GM12892 (cell line): ENCODE data around the gene PARP1.

Experiments used
- DNase-seq: peaks from one replicate; pipeline ENCODE4 v3.0.0; 2011; ENCODE audit not compliant: insufficient read length
- FAIRE-seq: peaks from 2 replicates; lab custom pipeline; 2011; peaks lifted over from hg19 to GRCh38; lab: Jason Lieb, UNC
- POLR2A ChIP-seq: IDR thresholded peaks from 2 replicates; pipeline ENCODE4 v1.6.1; 2011; ENCODE audit warnings: low read depth, low read length, control low read depth
- POLR2AphosphoS5 ChIP-seq: IDR thresholded peaks from 2 replicates; pipeline ENCODE4 v1.6.1; 2011; ENCODE audit warnings: low read depth, low read length, control low read depth
- TAF1 ChIP-seq: IDR thresholded peaks from 2 replicates; pipeline ENCODE4 v1.6.1; 2011; ENCODE audit warnings: low read depth, mild to moderate bottlenecking, control low read depth, low read length, borderline replicate concordance

Gene PARP1

DNA sequence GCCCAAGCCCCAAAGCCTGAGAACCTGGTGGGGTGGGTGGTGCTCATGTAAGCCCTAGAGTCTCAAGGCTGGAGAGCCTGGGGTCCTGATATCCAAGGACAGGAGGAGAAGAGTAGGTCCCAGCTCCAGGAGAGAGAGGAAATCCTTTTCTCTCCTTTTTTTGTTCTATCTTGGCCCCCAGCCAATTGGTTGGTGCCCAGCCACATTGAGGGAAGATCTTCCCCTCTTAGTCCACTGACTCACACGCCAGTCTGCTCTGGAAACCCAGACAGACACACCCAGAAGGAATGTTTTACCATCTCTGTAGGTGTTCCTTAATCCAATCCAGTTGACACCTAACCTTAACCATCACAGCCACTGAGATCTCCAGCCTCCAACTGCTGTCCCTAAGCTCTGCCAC is 82.7 kb downstream of the PARP1 start:
- DNase-seq, result no peak
- FAIRE-seq, result no peak
- TF ChIP-seq POLR2AphosphoS5 (no peak), TAF1 (no peak), POLR2A (no peak)

DNA sequence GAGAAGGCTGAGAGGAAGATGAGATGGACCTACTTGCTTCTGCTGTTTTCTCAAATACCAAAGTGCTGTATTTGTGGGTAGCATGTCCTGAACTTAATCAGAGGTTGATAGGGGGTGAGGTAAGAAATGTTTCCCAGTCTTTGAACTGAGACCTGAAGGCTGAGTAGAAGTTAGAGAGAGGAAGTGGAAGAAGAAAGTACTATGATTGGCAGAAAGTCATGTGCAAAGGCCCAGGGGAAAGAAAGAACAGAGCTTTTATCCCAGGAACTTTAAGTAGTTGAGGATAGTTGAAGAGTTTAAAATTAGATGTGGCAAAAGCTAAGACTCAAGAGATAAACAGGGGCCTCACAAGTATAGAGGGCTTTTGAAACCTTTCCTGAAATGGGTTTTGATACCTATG is 83.4 kb downstream of the PARP1 start:
- TF ChIP-seq TAF1 (no peak), POLR2AphosphoS5 (no peak), POLR2A (no peak)
- DNase-seq (no peak), FAIRE-seq (no peak)

DNA sequence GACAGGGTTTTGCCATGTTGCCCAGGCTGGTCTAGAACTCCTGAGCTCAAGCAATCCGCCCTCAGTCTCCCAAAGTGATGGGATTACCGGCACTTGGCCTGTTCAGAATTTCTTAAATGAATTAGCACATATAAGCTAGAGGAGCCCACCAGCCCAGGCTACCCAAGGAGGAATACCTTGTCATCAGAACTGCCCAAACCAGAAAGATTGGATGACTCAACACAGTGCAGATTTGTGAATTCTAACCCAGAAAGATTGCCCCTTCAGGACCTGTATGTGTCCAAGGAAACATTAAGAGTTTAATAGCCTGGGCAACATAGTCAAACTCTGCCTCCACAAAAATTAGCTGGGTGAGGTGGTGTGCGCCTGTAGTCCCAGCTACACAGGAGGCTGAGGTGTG is 84.9 kb downstream of the PARP1 start:
- no peak for FAIRE-seq
- TF ChIP-seq POLR2A (no peak), POLR2AphosphoS5 (no peak), TAF1 (no peak)
- no peak for DNase-seq

DNA sequence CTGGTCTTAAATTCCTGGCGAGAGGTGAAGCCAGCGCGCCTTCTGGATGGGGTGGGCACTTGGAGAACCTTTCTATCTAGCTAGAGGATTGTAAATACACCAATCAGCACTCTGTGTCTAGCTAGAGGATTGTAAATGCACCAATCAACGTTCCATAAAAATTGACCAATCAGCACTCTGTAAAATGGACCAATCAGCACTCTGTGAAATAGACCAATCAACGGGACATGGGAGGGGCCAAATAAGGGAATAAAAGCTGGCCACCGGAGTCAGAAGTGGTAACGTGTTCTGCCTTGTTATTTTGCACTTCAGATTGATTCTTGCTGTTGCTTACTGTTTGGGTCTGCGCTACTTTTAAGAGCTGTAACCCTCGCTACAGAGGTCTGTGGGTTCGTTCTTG is 87.0 kb downstream of the PARP1 start:
- FAIRE-seq (no peak), DNase-seq (no peak)
- TF ChIP-seq POLR2AphosphoS5 (no peak), TAF1 (no peak), POLR2A (no peak)

DNA sequence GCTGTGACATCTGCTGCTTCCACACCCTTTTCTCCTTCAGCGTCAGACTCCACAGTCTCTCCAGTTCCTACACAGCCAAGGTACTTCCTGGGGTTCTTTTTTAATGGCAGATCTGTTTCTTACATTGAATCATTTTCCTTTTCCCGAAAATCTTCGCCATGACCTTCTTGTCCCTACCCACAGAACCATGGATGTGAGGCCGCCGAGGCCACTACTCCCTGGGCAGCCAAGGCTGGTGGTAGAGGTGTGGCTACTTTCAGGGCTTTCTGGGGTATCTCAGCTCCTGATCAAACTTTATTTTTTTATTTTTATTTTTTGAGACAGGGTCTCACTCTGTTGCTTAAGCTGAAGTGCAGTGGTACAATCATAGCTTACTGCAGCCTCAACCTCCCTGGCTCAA is 89.4 kb downstream of the PARP1 start:
- TF ChIP-seq TAF1 (no peak), POLR2AphosphoS5 (no peak), POLR2A (no peak)
- DNase-seq (no peak), FAIRE-seq (no peak)

DNA sequence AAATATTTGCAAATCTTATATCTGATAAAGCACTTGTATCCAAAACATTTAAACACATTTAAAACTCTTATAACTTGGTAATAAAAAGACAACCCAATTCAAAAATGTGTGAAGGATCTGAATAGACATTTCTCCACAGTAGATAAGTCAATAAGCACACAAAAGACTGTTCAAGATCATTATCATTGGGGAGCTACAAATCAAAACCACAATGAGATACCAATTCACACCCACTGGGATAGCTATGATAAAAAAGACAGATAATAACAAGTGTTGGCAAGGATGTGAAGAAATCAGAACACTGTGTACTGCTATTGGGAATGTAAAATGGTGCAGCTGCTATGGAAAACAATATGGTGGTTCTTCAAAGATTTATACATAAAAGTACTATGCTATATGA is 93.8 kb downstream of the PARP1 start:
- no peak for FAIRE-seq
- TF ChIP-seq POLR2A (no peak), TAF1 (no peak), POLR2AphosphoS5 (no peak)
- no peak for DNase-seq

DNA sequence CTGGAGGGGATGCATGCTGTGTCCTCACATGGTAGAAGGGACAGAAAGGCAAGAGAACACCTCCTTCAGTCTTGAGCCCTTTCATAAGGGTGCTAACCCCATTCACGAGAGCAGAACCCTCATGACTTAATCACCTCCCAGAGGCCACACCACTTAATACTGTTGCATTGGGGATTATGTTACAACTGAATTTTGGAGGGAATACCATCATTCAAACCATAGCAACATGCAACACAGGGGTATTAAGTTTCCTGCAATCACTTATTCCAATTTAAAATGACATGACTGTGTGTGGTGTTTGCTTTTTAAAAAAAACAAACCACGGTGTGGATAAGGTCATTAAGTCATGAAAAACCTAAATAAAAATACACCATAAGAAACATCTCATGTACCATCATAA is 95.8 kb downstream of the PARP1 start:
- TF ChIP-seq TAF1, result no peak
- no peak for TF ChIP-seq POLR2A
- TF ChIP-seq POLR2AphosphoS5, result no peak
- no peak for FAIRE-seq

DNA sequence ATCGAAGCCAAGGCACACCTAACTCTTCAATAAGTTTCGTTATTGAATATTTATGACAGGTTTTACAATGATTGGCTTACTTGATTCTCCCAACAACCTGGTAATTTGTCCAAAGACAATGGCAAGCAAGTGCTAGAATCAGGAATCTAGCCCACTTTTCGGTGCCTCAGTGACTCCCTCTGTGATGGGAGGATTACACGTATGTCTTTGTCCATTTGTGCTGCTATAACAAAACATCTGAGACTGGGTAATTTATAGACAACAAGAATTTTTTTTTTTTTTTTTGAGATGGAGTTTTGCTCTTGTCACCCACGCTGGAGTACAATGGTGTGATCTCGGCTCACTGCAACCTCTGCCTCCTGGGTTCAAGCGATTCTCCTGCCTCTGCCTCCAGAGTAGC is 96.5 kb downstream of the PARP1 start:
- DNase-seq (no peak), FAIRE-seq (no peak)
- TF ChIP-seq POLR2AphosphoS5 (no peak), TAF1 (no peak), POLR2A (no peak)

More for the DNA sequence above, 95.8 kb downstream of the PARP1 start:
- DNase-seq, result no peak
